AG09319 (cell line): ENCODE data around the gene SGMS1.

Source experiments
- DNase-seq: peaks from one replicate; pipeline ENCODE4 v3.0.0-alpha.2; 2010; ENCODE audit warnings: low read depth; ENCODE audit errors: extremely low read depth
- CTCF ChIP-seq: IDR thresholded peaks from 2 replicates; pipeline ENCODE4 v1.5.1; 2011; ENCODE audit warnings: low read depth, mild to moderate bottlenecking, inconsistent platforms, low read length, moderate library complexity

Gene SGMS1

GRCh38 chr10:50406457-50407070 lies 217.2 kb downstream of the SGMS1 start:
- TF ChIP-seq CTCF = no peak
- DNase-seq = no peak

- DNase-seq = no peak
- TF ChIP-seq CTCF = no peak
Measured at GRCh38 chr10:50405723-50406122, 218.0 kb downstream of the SGMS1 start.

GRCh38 chr10:50404021-50404773 lies 219.6 kb downstream of the SGMS1 start:
- TF ChIP-seq CTCF = no peak
- DNase-seq = no peak

GRCh38 chr10:50403074-50403473 lies 220.7 kb downstream of the SGMS1 start:
- TF ChIP-seq CTCF = no peak
- no peak for DNase-seq

GRCh38 chr10:50402466-50402865 lies 221.3 kb downstream of the SGMS1 start:
- DNase-seq = no peak
- no peak for TF ChIP-seq CTCF

GRCh38 chr10:50400694-50401093 lies 223.1 kb downstream of the SGMS1 start:
- DNase-seq = no peak
- no peak for TF ChIP-seq CTCF

- no peak for DNase-seq
- no peak for TF ChIP-seq CTCF
Measured at GRCh38 chr10:50398823-50399222, 224.9 kb downstream of the SGMS1 start.
